Activated CD4-positive, alpha-beta T cell treated with anti-CD3 and anti-CD28 coated beads, Interleukin-10, Interleukin-2, amounts not matched to agents 100 ng/mL and 50 ng/mL, durations not matched to agents 16 hours and 8 hours (primary cell): ENCODE results near the gene AUTS2.

Experiments used
- DNase-seq: peaks from one replicate; pipeline ENCODE4 v3.0.0-alpha.2; 2020

Gene AUTS2

DNA sequence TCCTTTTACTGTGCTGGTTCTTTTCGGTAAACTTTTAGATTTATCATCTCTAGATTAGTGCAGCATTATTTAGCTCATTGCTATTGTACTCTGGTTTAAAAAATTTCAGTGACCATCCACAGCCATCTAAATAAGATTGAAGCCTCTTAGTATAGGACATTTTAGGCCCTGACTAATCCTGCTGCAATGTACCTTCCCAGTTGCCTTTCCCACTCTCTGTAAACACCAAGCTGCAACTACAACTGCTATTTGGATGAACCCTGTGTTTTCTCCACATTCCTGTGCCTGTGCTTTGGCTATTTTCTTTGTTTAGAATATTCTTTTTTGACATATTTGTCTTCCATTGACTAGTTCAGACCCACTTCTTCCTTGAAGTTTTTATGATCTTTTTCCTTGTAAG is 314.6 kb downstream of the AUTS2 start:
- DNase-seq, result no peak

- no peak for DNase-seq
Observed at GRCh38 chr7:69919426-69920111, 321.3 kb downstream of the AUTS2 start.

DNA sequence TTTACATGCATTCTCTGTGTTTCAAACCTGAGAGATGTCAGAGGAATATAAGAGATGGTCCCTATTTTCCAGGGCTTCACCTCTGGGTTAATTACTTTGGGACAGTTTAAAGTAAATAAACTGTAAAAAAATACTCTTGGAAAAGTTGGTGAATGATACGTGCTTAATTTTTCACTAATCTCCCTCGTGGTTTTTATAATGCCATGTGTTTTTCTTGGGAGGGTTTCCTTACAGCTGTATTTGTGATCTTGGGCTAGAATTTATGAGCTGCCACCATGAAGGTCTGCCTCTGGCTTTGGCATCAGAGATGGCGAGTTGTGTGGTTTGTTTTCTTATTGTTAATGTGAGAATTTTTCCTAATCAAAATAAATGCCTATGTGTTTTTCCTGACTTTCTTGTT is 322.5 kb downstream of the AUTS2 start:
- DNase-seq, result no peak

- no peak for DNase-seq
Observed at GRCh38 chr7:69922026-69922803, 323.9 kb downstream of the AUTS2 start.

DNA sequence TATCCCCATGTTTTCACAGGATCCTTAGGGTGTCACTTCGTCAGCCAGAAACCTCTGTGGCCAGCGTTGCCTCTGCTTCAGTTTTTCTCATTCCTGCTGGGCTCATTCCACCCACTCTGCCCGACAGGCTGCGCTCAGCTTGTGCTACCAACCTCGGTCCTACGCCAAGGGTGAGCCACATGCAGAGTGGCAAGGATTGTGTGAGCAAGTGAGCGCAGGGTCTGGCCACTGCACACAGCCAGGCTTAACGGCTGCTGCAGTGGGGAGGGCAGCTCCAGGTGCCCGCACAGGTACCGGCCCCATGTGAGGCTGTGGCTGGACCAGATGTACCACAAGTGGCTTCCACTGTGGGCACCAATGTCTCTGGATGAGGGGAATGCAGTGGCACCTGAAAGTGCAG is 329.2 kb downstream of the AUTS2 start:
- DNase-seq, result no peak

- DNase-seq, result no peak
Observed at GRCh38 chr7:69928621-69929020, 330.3 kb downstream of the AUTS2 start.

DNA sequence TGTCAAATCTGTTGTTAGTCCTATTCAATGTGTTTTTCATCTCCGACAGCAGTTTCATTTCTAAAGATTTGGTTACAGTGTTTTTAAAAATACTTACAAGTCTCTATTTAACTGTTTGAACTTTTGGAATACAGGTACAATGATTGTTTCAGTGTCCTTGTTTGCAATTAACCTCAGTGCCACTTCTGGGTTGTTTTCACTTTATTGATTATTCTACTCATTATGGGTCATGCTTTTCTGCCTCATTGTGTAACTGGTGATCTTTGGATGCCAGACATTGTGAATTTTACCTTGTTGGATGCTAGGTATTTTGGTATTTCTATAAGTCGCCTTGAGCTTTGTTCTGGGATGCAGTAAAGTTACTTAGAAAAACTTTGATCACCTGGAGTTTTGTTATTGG is 331.3 kb downstream of the AUTS2 start:
- DNase-seq, result no peak

GRCh38 chr7:69932034-69932628 is 333.9 kb downstream of the AUTS2 start:
- DNase-seq, result no peak

GRCh38 chr7:69934144-69934903 is 336.0 kb downstream of the AUTS2 start:
- no peak for DNase-seq

DNA sequence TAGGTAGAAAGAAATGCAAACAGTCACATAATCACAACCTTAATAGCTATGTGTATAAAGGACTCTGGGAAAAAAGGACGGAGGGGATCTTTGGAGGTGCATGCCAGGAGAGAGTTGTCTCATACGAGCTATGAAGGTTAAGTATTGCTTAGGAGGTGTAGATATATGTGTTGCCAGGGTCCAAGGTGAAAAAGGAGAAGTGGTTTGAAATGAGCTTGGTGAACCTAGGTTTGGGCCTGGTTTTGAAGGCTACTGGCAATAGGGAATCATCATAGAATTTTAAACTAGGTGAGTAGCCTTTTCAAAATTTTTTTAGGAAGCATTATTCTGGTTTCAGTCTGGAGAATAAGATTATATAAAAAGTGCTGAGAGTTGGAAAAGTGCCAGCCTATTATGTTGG is 336.8 kb downstream of the AUTS2 start:
- no peak for DNase-seq

DNA sequence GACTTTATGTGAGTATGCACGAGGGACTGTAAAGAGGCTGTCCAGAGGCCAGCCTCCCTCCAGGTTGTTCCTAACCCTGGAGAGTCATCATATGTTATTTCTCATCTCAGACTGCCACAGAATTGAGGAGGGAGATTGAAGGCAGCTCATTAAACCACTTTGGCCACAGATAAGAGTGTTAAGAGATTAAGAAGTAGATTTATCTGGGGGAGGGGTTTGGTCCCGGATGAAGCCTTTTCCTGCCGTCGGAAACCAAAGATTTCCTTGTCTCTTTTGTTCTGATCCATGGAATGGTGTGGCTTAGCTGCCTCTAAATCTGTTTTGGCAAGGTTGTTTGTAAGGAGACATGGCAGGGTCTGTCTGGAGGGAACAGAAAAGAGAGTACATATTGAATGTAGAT is 338.8 kb downstream of the AUTS2 start:
- DNase-seq, result no peak

GRCh38 chr7:69939317-69939716 is 341.0 kb downstream of the AUTS2 start:
- no peak for DNase-seq

- DNase-seq, result no peak
Observed at GRCh38 chr7:69941077-69941651, 342.9 kb downstream of the AUTS2 start.

- no peak for DNase-seq
Observed at GRCh38 chr7:69942573-69942972, 344.3 kb downstream of the AUTS2 start.

DNA sequence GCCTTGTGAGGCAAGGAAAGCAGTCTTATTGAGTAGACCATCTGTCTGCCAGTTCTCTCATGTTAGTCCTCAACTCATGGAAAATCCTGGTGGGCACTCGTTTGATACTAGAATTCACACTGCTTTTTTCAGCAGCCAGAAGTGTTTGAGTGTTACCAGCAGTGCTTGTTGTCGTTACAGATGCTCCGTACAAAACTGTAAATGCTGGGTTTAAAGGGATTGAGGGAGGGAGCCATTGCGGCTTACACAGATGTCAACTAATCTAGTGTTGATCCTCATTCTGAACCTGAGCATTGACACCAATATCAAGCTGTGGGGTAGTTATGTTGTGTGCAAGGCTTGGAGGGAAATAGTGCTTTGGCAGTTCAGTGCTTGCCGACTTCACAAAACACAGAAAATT is 348.6 kb downstream of the AUTS2 start:
- DNase-seq, result no peak

GRCh38 chr7:69947998-69948397 is 349.7 kb downstream of the AUTS2 start:
- DNase-seq, result no peak

DNA sequence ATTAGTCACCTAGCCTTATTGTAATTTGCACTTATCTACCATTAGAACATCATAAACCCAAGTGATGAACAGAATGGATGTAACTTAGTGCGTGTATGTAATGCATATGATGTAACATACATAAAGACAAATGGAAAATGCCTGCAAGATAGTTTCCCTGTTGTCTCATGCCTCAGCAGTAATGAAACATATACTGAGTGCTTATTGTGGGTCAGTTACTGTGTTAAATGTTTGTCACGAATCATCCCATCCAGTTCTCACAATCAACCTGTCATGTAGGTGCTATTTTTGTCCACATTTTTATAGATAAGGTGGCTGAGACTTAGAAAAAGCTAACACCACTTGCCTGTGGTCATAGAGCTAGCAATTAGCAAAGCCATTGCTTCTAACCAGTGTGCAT is 350.8 kb downstream of the AUTS2 start:
- DNase-seq, result no peak

DNA sequence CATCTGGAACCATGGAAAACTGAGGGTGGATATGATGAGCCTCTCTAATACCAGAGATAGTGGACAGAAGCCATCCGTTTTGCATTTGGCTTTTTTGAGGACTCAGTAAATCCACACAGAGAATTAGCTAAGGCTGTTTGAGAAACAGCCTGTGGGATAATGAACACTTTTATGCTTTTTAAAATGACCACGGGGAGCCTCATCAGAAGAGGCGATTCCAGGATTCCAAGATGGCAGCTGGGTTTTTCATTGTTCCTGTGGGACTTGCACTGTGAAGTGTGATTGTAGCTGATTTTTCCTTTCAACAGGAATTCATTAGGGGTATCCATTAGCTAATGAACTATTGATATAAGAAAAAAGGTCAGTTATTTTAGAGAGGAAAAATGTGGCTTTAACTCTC is 353.2 kb downstream of the AUTS2 start:
- DNase-seq, result no peak

DNA sequence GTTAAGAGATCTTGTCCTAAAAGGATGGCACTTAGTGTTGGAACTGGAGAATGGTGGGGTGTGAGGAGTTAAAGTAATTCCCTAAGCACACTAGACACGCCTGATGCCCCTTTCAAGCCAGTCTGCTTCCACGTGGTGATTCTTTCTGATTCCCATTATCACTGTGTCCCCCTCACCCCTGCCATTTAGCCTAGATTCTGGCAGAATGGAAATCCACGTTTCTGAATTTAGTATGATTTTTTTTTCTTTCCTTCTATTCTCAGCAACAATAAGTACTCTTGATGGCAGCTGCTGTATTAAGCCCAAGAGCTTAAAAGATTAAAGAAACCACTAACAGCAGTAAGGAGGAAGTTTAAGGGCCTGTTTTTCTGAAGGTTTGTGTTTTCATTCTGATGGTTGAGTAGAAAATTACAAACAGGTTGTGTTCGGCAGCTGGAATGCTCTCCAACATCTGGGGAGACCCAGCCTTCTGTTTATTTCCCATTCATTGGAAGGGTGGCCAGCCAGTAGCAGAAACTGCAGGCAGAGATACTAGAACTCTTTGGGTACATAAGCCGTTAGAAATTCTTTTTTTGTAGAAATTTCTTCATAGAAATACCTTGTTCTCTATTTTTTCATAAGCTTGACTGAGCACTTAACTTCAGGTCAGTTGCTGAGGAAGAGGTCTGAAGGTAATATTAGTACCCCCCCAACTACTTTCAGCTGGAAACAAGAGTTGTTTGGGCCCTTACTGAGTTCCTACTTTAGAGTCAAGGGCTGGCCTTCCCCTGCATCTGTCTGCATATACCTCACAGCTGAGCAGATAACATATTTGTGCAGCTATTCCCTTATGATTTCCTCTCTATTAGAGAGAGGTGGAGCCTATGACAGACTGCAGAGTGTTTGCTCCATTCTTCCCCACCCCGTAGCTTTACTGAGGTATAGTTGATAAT is 355.1 kb downstream of the AUTS2 start:
- DNase-seq, result no peak

GRCh38 chr7:69956541-69956940 is 358.3 kb downstream of the AUTS2 start:
- DNase-seq, result no peak

DNA sequence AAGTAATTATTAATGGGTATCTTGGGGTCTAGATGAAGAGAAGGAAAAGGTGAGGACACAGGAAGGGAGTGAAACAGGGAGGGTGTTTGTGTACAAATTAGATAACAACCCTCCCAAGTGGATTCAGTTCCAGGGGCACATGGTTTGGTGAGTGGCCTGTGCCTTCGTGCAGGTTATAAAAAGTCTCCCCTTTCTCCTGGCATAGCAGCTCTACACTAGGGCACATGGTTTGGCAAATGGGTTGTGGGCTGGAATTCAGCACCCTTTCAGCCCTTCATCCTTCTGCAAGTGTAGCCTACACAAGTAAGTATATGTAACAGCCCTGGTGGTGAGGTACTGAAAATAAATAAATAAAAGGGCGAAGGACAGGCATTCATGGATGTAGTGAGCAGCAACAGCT is 359.4 kb downstream of the AUTS2 start:
- no peak for DNase-seq
